Neutrophil (primary cell): ENCODE data around the gene GRIK4.

Experiments used
- H3K27ac ChIP-seq: fragments of 200-600 bp; sonication (generic); 2 replicates; pipeline ENCODE4 v1.5.1; 2016; ENCODE audit warnings: mild to moderate bottlenecking, moderate library complexity
- H3K27me3 ChIP-seq: fragments of 200-600 bp; sonication (generic); 2 replicates; pipeline ENCODE4 v1.6.0; 2016; ENCODE audit warnings: mild to moderate bottlenecking
- H3K36me3 ChIP-seq: fragments of 200-600 bp; sonication (generic); 2 replicates; pipeline ENCODE4 v1.5.1; 2017
- H3K4me1 ChIP-seq, 2 experiments: fragments of 200-600 bp in 1 of 2; sonication (generic) in 1 of 2; 1 replicate in 1 of 2; 2 replicates in 1 of 2; pipeline versions ENCODE4 v1.5.1 to v1.6.1; 2013 to 2016; ENCODE audit warnings: low read depth in 1 of 2, low read length in 1 of 2, mild to moderate bottlenecking in 1 of 2, moderate library complexity in 1 of 2; ENCODE audit not compliant: control insufficient read depth in 1 of 2, insufficient read depth in 1 of 2
- H3K4me3 ChIP-seq, 2 experiments: fragments of 200-600 bp in 1 of 2; sonication (generic) in 1 of 2; 1 replicate in 1 of 2; 2 replicates in 1 of 2; pipeline ENCODE4 v1.5.1; 2013 to 2016; ENCODE audit warnings: low read depth in 1 of 2, low read length in 1 of 2, mild to moderate bottlenecking in 1 of 2, moderate library complexity in 1 of 2
- H3K9me3 ChIP-seq: fragments of 200-600 bp; sonication (generic); 2 replicates; pipeline ENCODE4 v1.5.1; 2016
- TF ChIP-seq, protein P1 (sequence below): fragments of 200-600 bp; sonication (generic); IDR thresholded peaks from 2 replicates; pipeline ENCODE4 v1.5.1; 2016; ENCODE audit warnings: antibody characterized with exemption

Gene GRIK4

DNA sequence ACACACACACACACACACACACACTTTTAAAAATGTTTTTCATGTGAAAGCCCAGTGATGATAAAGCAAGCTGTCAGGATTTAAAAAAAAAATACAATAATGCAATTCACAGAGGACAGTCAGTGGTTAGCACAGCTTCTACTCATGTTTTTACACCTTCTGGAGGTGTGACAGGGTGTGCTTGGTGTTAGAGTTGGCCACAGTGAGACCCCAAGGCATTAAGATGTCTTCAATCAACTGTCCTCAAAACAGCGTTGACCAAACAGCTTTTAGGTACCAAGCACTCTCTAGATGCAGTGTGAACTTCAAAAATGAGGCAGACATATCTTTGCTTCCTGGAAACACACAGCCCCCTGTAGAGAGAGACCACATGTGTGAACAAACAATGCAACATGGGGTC lies 346.0 kb downstream of the GRIK4 start:
- no peaks in the 10 kb centered on the region for H3K27me3 ChIP-seq
- H3K27ac ChIP-seq = no peak overlapping the region
- TF ChIP-seq, protein P1, sequence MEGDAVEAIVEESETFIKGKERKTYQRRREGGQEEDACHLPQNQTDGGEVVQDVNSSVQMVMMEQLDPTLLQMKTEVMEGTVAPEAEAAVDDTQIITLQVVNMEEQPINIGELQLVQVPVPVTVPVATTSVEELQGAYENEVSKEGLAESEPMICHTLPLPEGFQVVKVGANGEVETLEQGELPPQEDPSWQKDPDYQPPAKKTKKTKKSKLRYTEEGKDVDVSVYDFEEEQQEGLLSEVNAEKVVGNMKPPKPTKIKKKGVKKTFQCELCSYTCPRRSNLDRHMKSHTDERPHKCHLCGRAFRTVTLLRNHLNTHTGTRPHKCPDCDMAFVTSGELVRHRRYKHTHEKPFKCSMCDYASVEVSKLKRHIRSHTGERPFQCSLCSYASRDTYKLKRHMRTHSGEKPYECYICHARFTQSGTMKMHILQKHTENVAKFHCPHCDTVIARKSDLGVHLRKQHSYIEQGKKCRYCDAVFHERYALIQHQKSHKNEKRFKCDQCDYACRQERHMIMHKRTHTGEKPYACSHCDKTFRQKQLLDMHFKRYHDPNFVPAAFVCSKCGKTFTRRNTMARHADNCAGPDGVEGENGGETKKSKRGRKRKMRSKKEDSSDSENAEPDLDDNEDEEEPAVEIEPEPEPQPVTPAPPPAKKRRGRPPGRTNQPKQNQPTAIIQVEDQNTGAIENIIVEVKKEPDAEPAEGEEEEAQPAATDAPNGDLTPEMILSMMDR = no peak
- H3K36me3 ChIP-seq = no peaks in the 10 kb centered on the region
- no peaks in the 10 kb centered on the region for H3K9me3 ChIP-seq
- no peak overlapping the region for H3K4me3 ChIP-seq
- H3K4me1 ChIP-seq = no peaks in the 10 kb centered on the region

- H3K4me1 ChIP-seq = no peaks in the 10 kb centered on the region
- H3K27ac ChIP-seq = no peak overlapping the region
- TF ChIP-seq, protein P1 = no peak
- no peaks in the 10 kb centered on the region for H3K27me3 ChIP-seq
- H3K4me3 ChIP-seq = no peak overlapping the region
- H3K9me3 ChIP-seq = no peaks in the 10 kb centered on the region
- H3K36me3 ChIP-seq = no peaks in the 10 kb centered on the region
These were observed 347.2 kb downstream of the GRIK4 start for GRCh38 chr11:120858740-120859139.

DNA sequence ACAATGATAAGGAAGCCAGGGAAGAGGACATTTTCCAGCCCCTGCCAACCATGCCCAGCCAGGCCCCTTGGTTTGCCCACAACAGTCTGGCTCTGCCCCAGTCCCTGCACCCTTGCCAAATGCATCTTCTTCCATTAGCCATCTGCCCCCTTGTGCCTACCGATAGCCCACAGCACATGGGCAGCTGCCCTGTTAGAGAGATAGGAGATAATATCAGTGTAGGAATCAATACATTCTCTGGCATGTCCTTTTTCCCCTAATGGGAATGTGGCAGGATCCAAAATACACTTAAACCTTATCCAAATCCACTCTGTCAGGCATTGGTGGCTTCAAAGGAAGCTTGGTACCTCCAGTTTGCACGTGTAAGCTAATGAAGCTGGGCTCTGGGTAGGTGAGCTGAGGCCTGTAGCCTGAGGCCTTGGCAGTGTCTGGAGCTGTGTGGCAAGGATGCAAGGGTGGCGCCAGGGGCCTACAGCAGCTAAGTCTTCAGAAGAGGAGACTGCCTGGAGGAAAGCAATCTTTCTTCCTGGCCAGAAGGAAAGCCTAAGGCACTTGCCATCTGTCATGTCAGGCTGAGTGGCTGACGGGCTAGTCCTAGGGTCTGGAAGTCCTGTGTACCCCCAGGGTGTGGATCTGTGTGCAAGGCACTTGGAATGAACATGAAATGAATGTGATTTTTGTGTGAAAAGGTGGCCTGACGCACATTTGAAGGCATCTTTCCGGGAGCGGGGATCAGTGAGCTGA lies 348.2 kb downstream of the GRIK4 start:
- Histone ChIP-seq H3K4me3 (no peak overlapping the region), H3K36me3 (no peaks in the 10 kb centered on the region), H3K9me3 (no peaks in the 10 kb centered on the region), H3K4me1 (no peaks in the 10 kb centered on the region), H3K27ac (no peak overlapping the region), H3K27me3 (no peaks in the 10 kb centered on the region)
- TF ChIP-seq, protein P1 = no peak

DNA sequence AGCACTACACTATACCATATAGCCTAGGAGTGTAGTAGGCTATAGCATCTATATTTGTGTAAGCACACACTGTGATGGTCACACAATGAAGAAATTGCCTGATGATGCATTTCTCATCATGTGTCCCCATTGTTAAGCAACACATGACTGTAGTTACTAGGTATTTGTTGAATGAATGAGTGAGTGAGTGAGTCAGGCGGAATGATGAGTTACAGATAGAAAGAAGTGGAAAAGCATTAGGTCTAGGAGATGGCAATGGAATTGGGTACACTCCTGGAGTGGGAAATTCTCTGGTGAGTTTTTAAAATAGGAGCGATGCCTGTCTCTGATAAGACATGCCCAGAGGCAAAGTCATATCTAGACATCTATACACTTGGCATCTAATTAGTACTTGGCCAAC lies 351.8 kb downstream of the GRIK4 start:
- TF ChIP-seq, protein P1 = no peak
- Histone ChIP-seq H3K4me1 (no peaks in the 10 kb centered on the region), H3K27me3 (no peaks in the 10 kb centered on the region), H3K4me3 (no peak overlapping the region), H3K9me3 (no peaks in the 10 kb centered on the region), H3K36me3 (no peaks in the 10 kb centered on the region), H3K27ac (no peak overlapping the region)

DNA sequence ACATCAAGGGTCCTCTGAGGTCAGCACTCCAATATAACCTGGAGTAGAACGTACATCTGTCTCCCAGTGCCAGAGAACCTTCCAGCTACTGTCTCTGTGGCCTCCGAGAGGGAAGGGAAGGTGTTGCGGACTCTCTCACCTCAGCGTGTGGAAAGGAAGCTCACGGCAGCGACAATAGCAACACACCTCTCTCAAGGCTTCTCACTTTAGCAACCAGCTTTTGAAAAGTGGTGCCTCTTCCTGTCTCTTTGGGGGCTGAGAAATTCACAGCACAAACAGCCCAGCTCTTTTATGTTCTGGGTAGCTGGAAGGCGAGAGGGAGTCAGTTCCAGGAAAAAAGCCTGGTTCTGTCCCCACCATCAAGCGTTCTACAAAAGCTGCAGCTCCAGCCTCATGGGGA lies 355.5 kb downstream of the GRIK4 start:
- H3K9me3 ChIP-seq = no peaks in the 10 kb centered on the region
- no peaks in the 10 kb centered on the region for H3K27me3 ChIP-seq
- H3K36me3 ChIP-seq = no peaks in the 10 kb centered on the region
- no peak overlapping the region for H3K4me3 ChIP-seq
- H3K27ac ChIP-seq = no peak overlapping the region
- no peaks in the 10 kb centered on the region for H3K4me1 ChIP-seq
- TF ChIP-seq, protein P1 = no peak
